ENCODE measurements around the gene KRTAP4-6. TPM values are rescaled to one million over a fixed set of nuclear protein-coding genes. Genes with fewer than 3 reads are reported as not detected.
"Not testable (repeated sequence)": the region's sequence is repeated elsewhere in the genome, so short reads cannot be mapped to it uniquely, and the experiment has no call there.

The KRTAP4-6 gene
- total and polyA plus RNA-seq, 2 experiments from 2014 or later: not detected

DNA sequence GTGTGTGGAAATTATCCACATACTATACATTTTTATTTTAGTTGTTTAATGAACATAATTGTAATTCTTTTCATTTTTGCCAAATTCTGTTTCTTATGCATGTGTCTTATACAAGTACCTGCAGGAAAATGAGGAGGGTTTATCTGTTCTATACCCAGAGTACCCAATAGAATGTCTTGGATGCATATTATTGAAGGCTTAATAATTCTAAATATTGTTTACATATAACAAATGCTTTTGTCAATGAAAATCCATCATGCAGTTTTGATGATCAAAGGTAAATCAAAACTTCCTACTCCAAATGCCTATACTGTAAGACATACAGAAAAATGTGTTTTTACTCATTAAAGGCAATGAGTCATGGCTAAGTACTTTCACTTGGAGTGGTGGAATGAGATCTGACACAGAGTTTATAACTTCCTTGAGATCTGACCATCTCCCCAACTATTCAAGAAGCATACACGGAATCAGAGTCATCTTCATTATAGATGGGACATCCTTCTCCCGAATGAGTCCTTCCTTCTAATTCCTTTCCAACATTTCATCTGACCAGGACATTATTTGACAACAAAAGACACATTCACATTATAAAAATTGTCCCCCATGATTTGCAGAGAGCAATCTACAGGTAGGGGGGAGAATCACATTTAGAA is 35.8 kb downstream of the KRTAP4-6 start:
- not testable (repeated sequence) for H3K4me1 ChIP-seq (ENCODE audit: insufficient read depth); DNase-seq (ENCODE audit: low spot score); H2AFZ ChIP-seq; H3K27ac ChIP-seq; H3K4me2 ChIP-seq; H3K4me3 ChIP-seq; H3K9me3 ChIP-seq (ENCODE audit: low read depth); H3K36me3 ChIP-seq (replicated peaks; ENCODE audit: insufficient read depth, low read depth); H3K27me3 ChIP-seq; H4K20me1 ChIP-seq (ENCODE audit: insufficient read depth, poor library complexity, severe bottlenecking); H3K9me2 ChIP-seq (replicated peaks; ENCODE audit: insufficient read depth); H3K79me2 ChIP-seq
- WGBS (ENCODE audit: low lambda C conversion rate, missing lambda C conversion rate): 67% methylated on average over 2 of the region's 2 CpGs

- DNase-seq (ENCODE audit: low spot score): no peak
- no peak for TF ChIP-seq EZH2 (IDR thresholded peaks at IDR 0.05; ENCODE audit: borderline replicate concordance)
- TF ChIP-seq EZH2phosphoT487 (IDR thresholded peaks at IDR 0.05; ENCODE audit: low read depth, severe bottlenecking, unreplicated experiment): no peak
- no peak for TF ChIP-seq CTCF (IDR thresholded peaks at IDR 0.05; ENCODE audit: poor library complexity)
- WGBS (ENCODE audit: low lambda C conversion rate, missing lambda C conversion rate): 84% methylated on average over 1 of the region's 1 CpG
- H3K27me3 ChIP-seq: no peaks in the 10 kb centered on the region
- no peaks in the 10 kb centered on the region for H3K4me1 ChIP-seq (ENCODE audit: insufficient read depth)
- H3K79me2 ChIP-seq: no peaks in the 10 kb centered on the region
- no peaks in the 10 kb centered on the region for H3K36me3 ChIP-seq (replicated peaks; ENCODE audit: insufficient read depth, low read depth)
- no peak overlapping the region for H3K27ac ChIP-seq
- H3K9me2 ChIP-seq (replicated peaks; ENCODE audit: insufficient read depth): no peaks in the 10 kb centered on the region
- no peaks in the 10 kb centered on the region for H3K9me3 ChIP-seq (ENCODE audit: low read depth)
- no peak overlapping the region for H3K4me2 ChIP-seq
- no peak overlapping the region for H2AFZ ChIP-seq
- no peak overlapping the region for H3K4me3 ChIP-seq
- no peaks in the 10 kb centered on the region for H4K20me1 ChIP-seq (ENCODE audit: insufficient read depth, poor library complexity, severe bottlenecking)
These were observed 36.4 kb downstream of the KRTAP4-6 start for GRCh38 chr17:41103896-41104295.

DNA sequence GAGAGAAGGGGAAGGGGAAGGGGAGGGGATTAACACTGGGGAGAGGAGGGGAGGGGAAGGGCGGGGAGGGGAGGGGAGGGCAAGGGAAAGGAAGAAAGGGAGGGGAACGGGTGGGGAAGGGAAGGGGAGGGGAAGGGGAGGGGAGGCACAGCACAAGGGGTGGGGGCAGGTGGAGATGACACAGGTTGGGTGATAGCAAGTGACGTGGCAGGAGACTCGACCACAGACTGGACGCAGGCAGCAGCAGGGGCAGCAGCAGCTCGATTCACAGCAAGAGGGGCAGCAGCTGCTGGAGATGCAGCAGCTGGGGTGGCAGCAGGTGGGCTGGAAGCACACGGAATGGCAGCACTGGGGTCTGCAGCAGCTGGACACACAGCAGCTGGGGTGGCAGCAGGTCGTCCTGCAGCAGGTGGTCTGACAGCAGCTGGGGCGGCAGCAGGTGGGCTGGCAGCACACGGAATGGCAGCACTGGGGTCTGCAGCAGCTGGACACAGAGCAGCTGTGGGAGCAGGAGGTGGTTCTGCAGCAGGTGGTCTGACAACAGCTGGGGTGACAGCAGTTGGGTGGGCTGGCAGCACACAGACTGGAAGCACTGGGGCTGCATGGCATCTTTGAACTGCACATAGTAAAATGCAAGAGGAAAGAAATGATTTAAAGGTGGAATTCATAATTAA is 38.6 kb downstream of the KRTAP4-6 start, which contains the start of gene KRTAP4-16:
KRTAP4-16 (minus strand) TSS at position 624 of the 674 bp plus-strand sequence; CDS start at position 624, 0 bp downstream.
- Histone ChIP-seq H3K79me2 (no peaks in the 10 kb centered on the region), H3K9me3 (ENCODE audit: low read depth) (no peaks in the 10 kb centered on the region), H3K4me3 (no peak within 1 kb of the TSS), H3K4me1 (ENCODE audit: insufficient read depth) (no peaks in the 10 kb centered on the region), H3K27me3 (no peaks in the 10 kb centered on the region), H3K4me2 (no peak within 1 kb of the TSS), H3K9me2 (replicated peaks; ENCODE audit: insufficient read depth) (no peaks in the 10 kb centered on the region), H2AFZ (no peak within 1 kb of the TSS), H3K27ac (no peak within 1 kb of the TSS), H3K36me3 (replicated peaks; ENCODE audit: insufficient read depth, low read depth) (no peaks in the 10 kb centered on the region), H4K20me1 (ENCODE audit: insufficient read depth, poor library complexity, severe bottlenecking) (no peaks in the 10 kb centered on the region)
- TF ChIP-seq CTCF (IDR thresholded peaks at IDR 0.05; ENCODE audit: poor library complexity) (no peak), EZH2phosphoT487 (IDR thresholded peaks at IDR 0.05; ENCODE audit: low read depth, severe bottlenecking, unreplicated experiment) (no peak), EZH2 (IDR thresholded peaks at IDR 0.05; ENCODE audit: borderline replicate concordance) (no peak)
- WGBS (ENCODE audit: low lambda C conversion rate, missing lambda C conversion rate): 79% methylated on average over 5 of the region's 10 CpGs
- no peak for DNase-seq (ENCODE audit: low spot score)

DNA sequence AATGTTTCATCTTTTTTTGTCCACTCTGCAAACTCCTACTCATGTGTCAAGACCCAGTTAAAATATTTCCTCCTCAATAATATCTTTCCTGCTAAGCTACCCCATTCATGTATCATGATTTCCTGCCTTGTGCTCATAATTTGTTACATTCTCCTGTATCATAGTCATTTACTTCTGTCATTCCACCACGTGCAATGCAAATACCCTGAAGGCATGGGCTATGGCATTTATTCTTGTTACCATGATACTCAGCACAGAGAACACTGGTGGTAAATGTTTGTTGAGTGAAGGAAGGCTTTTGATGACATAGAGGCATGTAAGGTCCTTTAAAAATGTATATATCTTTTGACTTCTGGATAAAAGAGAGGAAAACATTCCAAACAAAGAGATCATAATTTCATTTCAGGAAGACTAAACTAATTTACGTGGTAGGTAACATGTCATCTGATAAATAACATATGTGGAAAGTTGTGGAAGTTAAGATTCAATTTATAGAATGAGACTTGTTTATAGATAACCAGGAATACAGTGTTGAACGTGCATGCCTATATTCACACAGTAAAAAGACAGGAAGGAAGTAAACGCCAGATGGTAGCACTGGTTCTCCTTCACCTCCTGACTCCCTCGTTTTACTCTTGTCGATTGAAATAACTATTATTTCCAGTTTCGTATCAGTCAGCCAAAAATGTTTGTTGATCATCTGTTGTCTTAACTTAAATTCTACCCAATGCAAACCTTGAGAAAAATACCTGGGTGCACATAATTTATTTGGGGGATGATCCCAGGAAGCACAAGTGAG is 40.5 kb downstream of the KRTAP4-6 start:
- not testable (repeated sequence) for H3K9me2 ChIP-seq (replicated peaks; ENCODE audit: insufficient read depth); H3K27ac ChIP-seq; H3K4me2 ChIP-seq; H3K4me3 ChIP-seq; H3K9me3 ChIP-seq (ENCODE audit: low read depth); H3K79me2 ChIP-seq; H4K20me1 ChIP-seq (ENCODE audit: insufficient read depth, poor library complexity, severe bottlenecking); H2AFZ ChIP-seq; H3K36me3 ChIP-seq (replicated peaks; ENCODE audit: insufficient read depth, low read depth); H3K4me1 ChIP-seq (ENCODE audit: insufficient read depth); H3K27me3 ChIP-seq
- peak; percentile 15 for DNase-seq (ENCODE audit: low spot score)
- 65% methylated on average over 7 of the region's 7 CpGs for WGBS (ENCODE audit: low lambda C conversion rate, missing lambda C conversion rate)

Data from hepatocyte (in vitro differentiated cells).